ENCODE results near the gene PPP1R12B. TPM values are rescaled to one million over a fixed set of nuclear protein-coding genes. Genes with fewer than 3 reads are reported as not detected.
"Not testable (repeated sequence)": the region's sequence is repeated elsewhere in the genome, so short reads cannot be mapped to it uniquely, and the experiment has no call there.

The PPP1R12B gene
- total RNA-seq, 1 donor from 2014 or later = 21.8 TPM

DNA sequence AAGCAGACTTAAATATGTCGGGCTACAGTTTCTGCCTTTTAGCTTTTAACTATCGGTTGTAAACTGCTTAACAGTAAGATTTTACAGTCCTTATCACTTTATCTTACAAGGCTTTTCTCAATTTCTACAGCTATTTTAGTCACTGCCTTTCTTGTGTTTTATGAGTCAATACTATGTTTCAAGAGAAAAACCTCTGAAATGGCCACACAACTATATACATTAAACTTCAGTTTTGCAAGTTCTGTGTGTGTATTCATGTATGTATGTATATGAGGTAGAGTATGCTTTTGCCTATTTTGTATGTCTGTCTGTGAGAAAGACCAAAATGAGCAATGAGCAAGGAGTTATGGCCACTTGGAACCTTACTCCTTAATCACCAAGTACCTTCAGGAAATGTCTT lies 191.9 kb downstream of the PPP1R12B start:
- Histone ChIP-seq H3K27me3 (no peaks in the 10 kb centered on the region), H3K27ac (no peak overlapping the region), H2AFZ (replicated peaks) (no peak overlapping the region), H3K9me3 (ENCODE audit: low read depth) (no peaks in the 10 kb centered on the region), H3K4me2 (no peak overlapping the region), H3K9ac (no peak overlapping the region), H3K36me3 (no peaks in the 10 kb centered on the region), H3K4me1 (peaks cover 3% of the 10 kb centered on the region), H3K4me3 (no peak overlapping the region), H3F3A (ENCODE audit: low read depth) (no peaks in the 10 kb centered on the region), H4K20me1 (ENCODE audit: low read depth) (no peaks in the 10 kb centered on the region), H3K79me2 (ENCODE audit: low read depth) (no peaks in the 10 kb centered on the region)
- no peak overlapping the region for H3K4me3 Mint-ChIP-seq
- no peaks in the 10 kb centered on the region for H3K36me3 Mint-ChIP-seq
- no peak overlapping the region for H3K27ac Mint-ChIP-seq
- H3K9me3 Mint-ChIP-seq = no peaks in the 10 kb centered on the region
- H3K27me3 Mint-ChIP-seq (ENCODE audit: insufficient read depth, low read depth) = no peaks in the 10 kb centered on the region
- H3K4me1 Mint-ChIP-seq = no peaks in the 10 kb centered on the region
- DNase-seq (ENCODE audit: low spot score) = no peak
- TF ChIP-seq EZH2 (IDR thresholded peaks at IDR 0.05) = no peak
- TF ChIP-seq, protein P1, sequence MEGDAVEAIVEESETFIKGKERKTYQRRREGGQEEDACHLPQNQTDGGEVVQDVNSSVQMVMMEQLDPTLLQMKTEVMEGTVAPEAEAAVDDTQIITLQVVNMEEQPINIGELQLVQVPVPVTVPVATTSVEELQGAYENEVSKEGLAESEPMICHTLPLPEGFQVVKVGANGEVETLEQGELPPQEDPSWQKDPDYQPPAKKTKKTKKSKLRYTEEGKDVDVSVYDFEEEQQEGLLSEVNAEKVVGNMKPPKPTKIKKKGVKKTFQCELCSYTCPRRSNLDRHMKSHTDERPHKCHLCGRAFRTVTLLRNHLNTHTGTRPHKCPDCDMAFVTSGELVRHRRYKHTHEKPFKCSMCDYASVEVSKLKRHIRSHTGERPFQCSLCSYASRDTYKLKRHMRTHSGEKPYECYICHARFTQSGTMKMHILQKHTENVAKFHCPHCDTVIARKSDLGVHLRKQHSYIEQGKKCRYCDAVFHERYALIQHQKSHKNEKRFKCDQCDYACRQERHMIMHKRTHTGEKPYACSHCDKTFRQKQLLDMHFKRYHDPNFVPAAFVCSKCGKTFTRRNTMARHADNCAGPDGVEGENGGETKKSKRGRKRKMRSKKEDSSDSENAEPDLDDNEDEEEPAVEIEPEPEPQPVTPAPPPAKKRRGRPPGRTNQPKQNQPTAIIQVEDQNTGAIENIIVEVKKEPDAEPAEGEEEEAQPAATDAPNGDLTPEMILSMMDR (IDR thresholded peaks at IDR 0.05) = no peak
- no peak for TF ChIP-seq EZH2phosphoT487 (IDR thresholded peaks at IDR 0.05)

GRCh38 chr1:202540858-202541257 lies 192.4 kb downstream of the PPP1R12B start:
- H3K4me1 ChIP-seq; H3K9me3 ChIP-seq (ENCODE audit: low read depth); H3K4me1 Mint-ChIP-seq; H3K27ac Mint-ChIP-seq; H3F3A ChIP-seq (ENCODE audit: low read depth); H3K27me3 ChIP-seq; DNase-seq (ENCODE audit: low spot score); H3K4me3 ChIP-seq; H3K36me3 Mint-ChIP-seq; H3K27me3 Mint-ChIP-seq (ENCODE audit: insufficient read depth, low read depth); H2AFZ ChIP-seq (replicated peaks); H3K4me2 ChIP-seq; H3K9me3 Mint-ChIP-seq; H4K20me1 ChIP-seq (ENCODE audit: low read depth); H3K79me2 ChIP-seq (ENCODE audit: low read depth); H3K4me3 Mint-ChIP-seq; H3K36me3 ChIP-seq; H3K27ac ChIP-seq; H3K9ac ChIP-seq: not testable (repeated sequence)

GRCh38 chr1:202542415-202542814 lies 193.9 kb downstream of the PPP1R12B start:
- not testable (repeated sequence) for H4K20me1 ChIP-seq (ENCODE audit: low read depth); H3F3A ChIP-seq (ENCODE audit: low read depth); H3K79me2 ChIP-seq (ENCODE audit: low read depth); H3K4me2 ChIP-seq; H3K4me3 Mint-ChIP-seq; H3K4me1 Mint-ChIP-seq; H3K9me3 ChIP-seq (ENCODE audit: low read depth); H3K27ac ChIP-seq; DNase-seq (ENCODE audit: low spot score); H3K36me3 ChIP-seq; H3K9me3 Mint-ChIP-seq; H3K27ac Mint-ChIP-seq; H3K27me3 ChIP-seq; H3K27me3 Mint-ChIP-seq (ENCODE audit: insufficient read depth, low read depth); H3K9ac ChIP-seq; H3K4me1 ChIP-seq; H3K4me3 ChIP-seq; H3K36me3 Mint-ChIP-seq; H2AFZ ChIP-seq (replicated peaks)

DNA sequence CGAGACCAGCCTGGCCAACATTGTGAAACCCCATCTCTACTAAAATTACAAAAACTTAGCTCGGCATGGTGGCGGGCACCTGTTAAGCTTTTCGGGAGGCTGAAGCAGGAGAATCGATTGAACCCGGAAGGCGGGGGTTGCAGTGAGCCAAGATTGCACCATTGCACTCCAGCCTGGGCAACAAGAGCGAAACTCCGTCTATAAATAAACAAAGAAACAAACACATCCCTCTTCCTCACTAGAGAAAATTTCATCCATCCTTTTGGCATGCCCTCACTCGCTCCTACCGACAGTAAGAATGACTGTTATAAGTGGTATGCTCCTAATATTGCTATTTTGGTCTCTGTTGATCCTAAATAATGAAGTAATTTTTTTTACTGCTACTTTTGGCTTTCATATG lies 195.0 kb downstream of the PPP1R12B start:
- not testable (repeated sequence) for H3K27ac Mint-ChIP-seq; H3K4me1 ChIP-seq; H3K27ac ChIP-seq; H3F3A ChIP-seq (ENCODE audit: low read depth); H3K36me3 ChIP-seq; H3K9ac ChIP-seq; H4K20me1 ChIP-seq (ENCODE audit: low read depth); H3K36me3 Mint-ChIP-seq; H3K27me3 ChIP-seq; DNase-seq (ENCODE audit: low spot score); H3K9me3 ChIP-seq (ENCODE audit: low read depth); H3K27me3 Mint-ChIP-seq (ENCODE audit: insufficient read depth, low read depth); H3K9me3 Mint-ChIP-seq; H3K4me3 Mint-ChIP-seq; H3K4me2 ChIP-seq; H2AFZ ChIP-seq (replicated peaks); H3K79me2 ChIP-seq (ENCODE audit: low read depth); H3K4me1 Mint-ChIP-seq; H3K4me3 ChIP-seq

- H3K79me2 ChIP-seq (ENCODE audit: low read depth); DNase-seq (ENCODE audit: low spot score); H3K4me3 Mint-ChIP-seq; H4K20me1 ChIP-seq (ENCODE audit: low read depth); H3K27ac ChIP-seq; H3K9me3 Mint-ChIP-seq; H3K9ac ChIP-seq; H3K36me3 ChIP-seq; H3K27me3 ChIP-seq; H3K4me3 ChIP-seq; H2AFZ ChIP-seq (replicated peaks); H3K36me3 Mint-ChIP-seq; H3K9me3 ChIP-seq (ENCODE audit: low read depth); H3K4me1 Mint-ChIP-seq; H3K27me3 Mint-ChIP-seq (ENCODE audit: insufficient read depth, low read depth); H3F3A ChIP-seq (ENCODE audit: low read depth); H3K4me2 ChIP-seq; H3K27ac Mint-ChIP-seq; H3K4me1 ChIP-seq: not testable (repeated sequence)
Measured at GRCh38 chr1:202544766-202545449, 196.4 kb downstream of the PPP1R12B start.

- not testable (repeated sequence) for H3K27ac ChIP-seq; H4K20me1 ChIP-seq (ENCODE audit: low read depth); H3F3A ChIP-seq (ENCODE audit: low read depth); H3K27me3 Mint-ChIP-seq (ENCODE audit: insufficient read depth, low read depth); H3K4me3 Mint-ChIP-seq; H3K9me3 Mint-ChIP-seq; H3K27me3 ChIP-seq; H3K4me1 ChIP-seq; H3K4me1 Mint-ChIP-seq; H2AFZ ChIP-seq (replicated peaks); H3K36me3 Mint-ChIP-seq; H3K36me3 ChIP-seq; DNase-seq (ENCODE audit: low spot score); H3K4me3 ChIP-seq; H3K9me3 ChIP-seq (ENCODE audit: low read depth); H3K79me2 ChIP-seq (ENCODE audit: low read depth); H3K4me2 ChIP-seq; H3K27ac Mint-ChIP-seq; H3K9ac ChIP-seq
Measured at GRCh38 chr1:202545647-202546303, 197.3 kb downstream of the PPP1R12B start.

GRCh38 chr1:202546377-202546776 lies 197.9 kb downstream of the PPP1R12B start:
- H3K27ac ChIP-seq; H4K20me1 ChIP-seq (ENCODE audit: low read depth); H3K4me2 ChIP-seq; H3K4me1 ChIP-seq; H3K4me3 Mint-ChIP-seq; DNase-seq (ENCODE audit: low spot score); H3K27me3 Mint-ChIP-seq (ENCODE audit: insufficient read depth, low read depth); H3K27me3 ChIP-seq; H3K4me3 ChIP-seq; H3K36me3 Mint-ChIP-seq; H2AFZ ChIP-seq (replicated peaks); H3K4me1 Mint-ChIP-seq; H3K36me3 ChIP-seq; H3K79me2 ChIP-seq (ENCODE audit: low read depth); H3K9me3 Mint-ChIP-seq; H3K9ac ChIP-seq; H3K27ac Mint-ChIP-seq; H3K9me3 ChIP-seq (ENCODE audit: low read depth); H3F3A ChIP-seq (ENCODE audit: low read depth): not testable (repeated sequence)

Measured in neural progenitor cell (in vitro differentiated cells).